Colon (tissue), 2 donors: Measurements from ENCODE around the gene SCN7A.
"Not testable (repeated sequence)": the region's sequence is repeated elsewhere in the genome, so short reads cannot be mapped to it uniquely, and the experiment has no call there.

Experiments used
- FAIRE-seq: peaks from 2 replicates; lab custom pipeline; 2012; peaks lifted over from hg19 to GRCh38; lab: Jason Lieb, UNC
- donor health status: control.
- donor health status: control.

SCN7A gene

GRCh38 chr2:166454006-166454595 lies 39.9 kb downstream of the SCN7A start:
- FAIRE-seq: no peak

GRCh38 chr2:166451468-166451867 lies 42.6 kb downstream of the SCN7A start:
- FAIRE-seq: no peak

GRCh38 chr2:166449439-166449838 lies 44.6 kb downstream of the SCN7A start:
- FAIRE-seq: no peak

- no peak for FAIRE-seq
Observed at GRCh38 chr2:166448106-166448505, 45.9 kb downstream of the SCN7A start.

GRCh38 chr2:166444306-166444705 lies 49.7 kb downstream of the SCN7A start:
- no peak for FAIRE-seq

GRCh38 chr2:166440313-166440712 lies 53.7 kb downstream of the SCN7A start:
- FAIRE-seq: no peak

GRCh38 chr2:166439078-166439477 lies 55.0 kb downstream of the SCN7A start:
- FAIRE-seq: no peak

GRCh38 chr2:166436976-166437375 lies 57.1 kb downstream of the SCN7A start:
- FAIRE-seq: no peak

- no peak for FAIRE-seq
Observed at GRCh38 chr2:166436189-166436588, 57.9 kb downstream of the SCN7A start.

GRCh38 chr2:166434491-166434890 lies 59.6 kb downstream of the SCN7A start:
- no peak for FAIRE-seq

- no peak for FAIRE-seq
Observed at GRCh38 chr2:166433457-166433856, 60.6 kb downstream of the SCN7A start.

GRCh38 chr2:166432331-166432730 lies 61.7 kb downstream of the SCN7A start:
- FAIRE-seq: no peak

- FAIRE-seq: no peak
Observed at GRCh38 chr2:166424841-166425240, 69.2 kb downstream of the SCN7A start.

GRCh38 chr2:166419616-166419934 lies 74.5 kb downstream of the SCN7A start:
- no peak for FAIRE-seq

GRCh38 chr2:166418853-166419615 lies 75.0 kb downstream of the SCN7A start:
- no peak for FAIRE-seq

- no peak for FAIRE-seq
Observed at GRCh38 chr2:166417669-166418068, 76.4 kb downstream of the SCN7A start.

- FAIRE-seq: no peak
Observed at GRCh38 chr2:166413255-166413654, 80.8 kb downstream of the SCN7A start.

- FAIRE-seq: no peak
Observed at GRCh38 chr2:166411473-166412230, 82.4 kb downstream of the SCN7A start.

- FAIRE-seq: no peak
Observed at GRCh38 chr2:166410828-166411472, 83.1 kb downstream of the SCN7A start.

GRCh38 chr2:166407746-166408145 lies 86.3 kb downstream of the SCN7A start:
- not testable (repeated sequence) for FAIRE-seq

GRCh38 chr2:166406374-166406773 lies 87.7 kb downstream of the SCN7A start:
- FAIRE-seq: no peak

GRCh38 chr2:166405569-166405926 lies 88.5 kb downstream of the SCN7A start:
- no peak for FAIRE-seq
